Left ventricle myocardium inferior (tissue), 1 donor: ENCODE data around the gene SLC39A7. TPM values are rescaled to one million over a fixed set of nuclear protein-coding genes. Genes with fewer than 3 reads are reported as not detected.

Source experiments
- DNase-seq: peaks from one replicate; pipeline ENCODE4 v3.0.0-alpha.2; 2020
- H3K27ac ChIP-seq: fragments of 200-600 bp; replicated peaks from 2 replicates; pipeline ENCODE4 v1.8.0; 2021
- H3K27me3 ChIP-seq: fragments of 200-600 bp; 2 replicates; pipeline ENCODE4 v1.8.0; 2021; ENCODE audit warnings: low read depth
- H3K36me3 ChIP-seq: fragments of 200-600 bp; 2 replicates; pipeline ENCODE4 v1.8.0; 2021
- H3K4me1 ChIP-seq: fragments of 200-600 bp; 2 replicates; pipeline ENCODE4 v1.8.0; 2021
- H3K4me3 ChIP-seq: fragments of 200-600 bp; 2 replicates; pipeline ENCODE4 v1.8.0; 2021; ENCODE audit warnings: mild to moderate bottlenecking, moderate library complexity
- H3K9me3 ChIP-seq: fragments of 200-600 bp; replicated peaks from 2 replicates; pipeline ENCODE4 v1.8.0; 2021
- intact Hi-C: fragments of 100-400 bp; cut with micrococcal nuclease; formaldehyde crosslinking; loops from one replicate; pipeline ENCODE4 v1.11.0; 2022
- total RNA-seq: library from RNA; stranded (reverse); fragmentation: NEBNext Ultra II Directional; extraction: Animal tissue kit (Norgen Biotek cat#: 25700); gene quantifications from one replicate; pipeline ENCODE4 v1.2.1, GENCODE V29; 2021
- TF ChIP-seq, protein P1 (sequence below): fragments of 200-600 bp; IDR thresholded peaks from 2 replicates; pipeline ENCODE4 v1.8.0; 2021; ENCODE audit warnings: antibody characterized with exemption, mild to moderate bottlenecking, borderline replicate concordance
- donor health status: DM: no; HTN: yes; CAD: no; lungs with severe emphysema.

Gene SLC39A7
- total RNA-seq, 1 donor from 2014 or later, result 50.5 TPM

GRCh38 chr6:33164665-33165373 lies 35.8 kb upstream of the SLC39A7 start:
- Histone ChIP-seq H3K27ac (no peak overlapping the region), H3K27me3 (no peaks in the 10 kb centered on the region), H3K9me3 (no peaks in the 10 kb centered on the region), H3K36me3 (no peaks in the 10 kb centered on the region), H3K4me1 (peaks cover 16% of the 10 kb centered on the region), H3K4me3 (no peak overlapping the region)
- no peak for DNase-seq
- TF ChIP-seq, protein P1, sequence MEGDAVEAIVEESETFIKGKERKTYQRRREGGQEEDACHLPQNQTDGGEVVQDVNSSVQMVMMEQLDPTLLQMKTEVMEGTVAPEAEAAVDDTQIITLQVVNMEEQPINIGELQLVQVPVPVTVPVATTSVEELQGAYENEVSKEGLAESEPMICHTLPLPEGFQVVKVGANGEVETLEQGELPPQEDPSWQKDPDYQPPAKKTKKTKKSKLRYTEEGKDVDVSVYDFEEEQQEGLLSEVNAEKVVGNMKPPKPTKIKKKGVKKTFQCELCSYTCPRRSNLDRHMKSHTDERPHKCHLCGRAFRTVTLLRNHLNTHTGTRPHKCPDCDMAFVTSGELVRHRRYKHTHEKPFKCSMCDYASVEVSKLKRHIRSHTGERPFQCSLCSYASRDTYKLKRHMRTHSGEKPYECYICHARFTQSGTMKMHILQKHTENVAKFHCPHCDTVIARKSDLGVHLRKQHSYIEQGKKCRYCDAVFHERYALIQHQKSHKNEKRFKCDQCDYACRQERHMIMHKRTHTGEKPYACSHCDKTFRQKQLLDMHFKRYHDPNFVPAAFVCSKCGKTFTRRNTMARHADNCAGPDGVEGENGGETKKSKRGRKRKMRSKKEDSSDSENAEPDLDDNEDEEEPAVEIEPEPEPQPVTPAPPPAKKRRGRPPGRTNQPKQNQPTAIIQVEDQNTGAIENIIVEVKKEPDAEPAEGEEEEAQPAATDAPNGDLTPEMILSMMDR, result no peak
- intact Hi-C loops, result loop anchor here (5.0 kb wide), 1 partner anchor 82 kb away; no protein-coding TSS in a partner anchor

GRCh38 chr6:33165581-33166258 lies 34.9 kb upstream of the SLC39A7 start:
- intact Hi-C loops, result no loop called here
- Histone ChIP-seq H3K9me3 (no peaks in the 10 kb centered on the region), H3K4me1 (peaks cover 14% of the 10 kb centered on the region), H3K27ac (no peak overlapping the region), H3K4me3 (no peak overlapping the region), H3K36me3 (no peaks in the 10 kb centered on the region), H3K27me3 (no peaks in the 10 kb centered on the region)
- TF ChIP-seq, protein P1, result no peak
- no peak for DNase-seq

- no peak overlapping the region for H3K27ac ChIP-seq
- H3K9me3 ChIP-seq, result no peaks in the 10 kb centered on the region
- intact Hi-C loops, result no loop called here
- no peaks in the 10 kb centered on the region for H3K36me3 ChIP-seq
- DNase-seq, result no peak
- TF ChIP-seq, protein P1, result no peak
- no peak overlapping the region for H3K4me3 ChIP-seq
- H3K4me1 ChIP-seq, result peaks cover 8% of the 10 kb centered on the region
- no peaks in the 10 kb centered on the region for H3K27me3 ChIP-seq
Observed at GRCh38 chr6:33166363-33166762, 34.3 kb upstream of the SLC39A7 start.

GRCh38 chr6:33166811-33167210 lies 33.9 kb upstream of the SLC39A7 start:
- Histone ChIP-seq H3K4me1 (peaks cover 3% of the 10 kb centered on the region), H3K36me3 (no peaks in the 10 kb centered on the region), H3K27ac (no peak overlapping the region), H3K27me3 (no peaks in the 10 kb centered on the region), H3K9me3 (no peaks in the 10 kb centered on the region), H3K4me3 (no peak overlapping the region)
- no peak for DNase-seq
- intact Hi-C loops, result no loop called here
- TF ChIP-seq, protein P1, result no peak

- no peaks in the 10 kb centered on the region for H3K9me3 ChIP-seq
- H3K27me3 ChIP-seq, result no peaks in the 10 kb centered on the region
- TF ChIP-seq, protein P1, result no peak
- intact Hi-C loops, result no loop called here
- DNase-seq, result no peak
- no peak overlapping the region for H3K27ac ChIP-seq
- no peak overlapping the region for H3K4me3 ChIP-seq
- no peaks in the 10 kb centered on the region for H3K4me1 ChIP-seq
- no peaks in the 10 kb centered on the region for H3K36me3 ChIP-seq
Observed at GRCh38 chr6:33167374-33168283, 33.0 kb upstream of the SLC39A7 start.
